ENCODE data around the gene CAMTA1.

Gene CAMTA1

DNA sequence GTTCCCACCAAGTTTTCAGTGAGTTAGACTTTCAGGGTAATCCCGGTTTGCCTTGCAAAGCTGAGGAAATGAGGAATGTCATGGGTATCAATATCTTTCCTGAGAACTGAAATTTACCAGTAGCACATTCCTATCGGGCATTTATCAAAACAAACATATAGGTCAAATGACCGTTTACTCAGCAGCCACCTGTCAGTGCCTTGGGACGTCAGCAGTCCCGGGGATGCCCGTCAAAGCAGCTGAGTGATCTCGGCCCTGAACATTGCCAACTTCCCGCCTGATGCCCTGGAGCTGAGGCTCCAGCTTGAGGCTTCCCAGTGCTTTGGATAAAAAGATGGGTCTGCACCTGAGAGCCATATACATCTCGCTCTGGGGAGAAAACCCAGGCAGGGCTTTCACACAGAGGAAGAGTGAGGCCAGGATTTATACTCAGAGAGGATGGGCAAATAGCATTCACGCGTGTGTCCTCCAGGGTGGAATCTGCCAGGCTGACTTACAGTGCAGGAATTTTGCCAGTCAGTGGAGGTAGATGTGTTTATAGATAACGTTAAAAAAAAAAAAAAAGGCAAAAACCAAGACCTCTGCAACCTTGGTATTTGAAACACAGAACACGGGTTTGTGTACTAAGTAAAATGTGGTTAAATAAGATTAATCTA lies 550.1 kb downstream of the CAMTA1 start:
- DNase-seq = peak; percentile 17

DNA sequence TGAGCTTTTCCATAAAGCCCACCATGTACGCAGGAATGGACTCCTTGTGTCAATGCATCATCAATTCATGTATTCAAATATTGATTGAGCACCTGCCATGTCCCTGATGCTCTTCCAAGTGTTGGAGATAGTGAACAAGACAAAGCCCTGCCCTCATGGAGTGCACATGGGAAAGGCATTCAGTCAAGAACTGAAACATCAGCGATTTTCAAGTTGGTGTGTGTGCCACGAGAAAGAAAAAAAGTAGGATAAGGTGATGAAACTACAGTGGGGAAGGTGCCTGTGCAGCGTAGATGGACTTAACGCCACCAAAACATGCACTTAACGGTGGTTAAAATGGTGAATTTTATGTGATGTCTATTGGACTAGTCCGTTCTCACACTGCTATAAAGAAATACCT lies 553.2 kb downstream of the CAMTA1 start:
- no peak for DNase-seq

DNA sequence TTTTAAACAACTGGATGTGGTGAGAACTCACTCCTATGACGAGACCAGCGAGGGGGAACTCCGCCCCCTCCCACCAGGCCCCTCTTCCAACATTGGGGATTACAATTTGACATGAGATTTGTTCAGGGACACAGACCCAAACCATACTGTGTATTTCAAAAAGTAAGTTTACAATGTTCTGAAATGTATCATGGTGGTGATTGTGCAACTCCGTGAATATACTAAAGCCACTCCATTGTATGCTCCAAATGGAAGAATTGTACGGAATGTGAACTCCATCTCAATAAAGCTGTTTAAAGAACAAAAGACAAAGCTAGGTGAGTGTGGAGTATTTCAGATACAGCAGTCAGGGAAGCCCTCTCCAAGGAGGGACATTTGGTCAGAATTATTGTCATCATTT lies 553.8 kb downstream of the CAMTA1 start:
- no peak for DNase-seq

DNA sequence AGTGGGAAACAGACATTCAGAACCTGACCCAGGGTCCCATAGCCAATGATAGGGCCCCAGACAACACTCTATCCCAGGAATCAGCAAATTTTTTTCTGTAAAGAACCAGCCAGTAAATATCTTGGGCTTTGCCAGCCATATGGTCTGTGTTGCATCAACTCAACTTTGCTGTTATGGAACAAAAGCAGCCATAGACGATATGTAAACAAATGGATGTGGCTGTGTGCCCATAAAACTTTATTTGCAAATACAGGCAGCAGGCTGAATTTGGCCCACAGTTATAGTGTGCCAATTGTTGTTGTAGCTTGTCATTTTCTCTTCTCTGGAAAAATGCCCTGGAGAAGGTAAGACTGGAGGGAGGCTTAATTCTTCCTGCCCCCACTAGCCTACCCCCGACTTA lies 554.7 kb downstream of the CAMTA1 start:
- DNase-seq = peak; percentile 73

DNA sequence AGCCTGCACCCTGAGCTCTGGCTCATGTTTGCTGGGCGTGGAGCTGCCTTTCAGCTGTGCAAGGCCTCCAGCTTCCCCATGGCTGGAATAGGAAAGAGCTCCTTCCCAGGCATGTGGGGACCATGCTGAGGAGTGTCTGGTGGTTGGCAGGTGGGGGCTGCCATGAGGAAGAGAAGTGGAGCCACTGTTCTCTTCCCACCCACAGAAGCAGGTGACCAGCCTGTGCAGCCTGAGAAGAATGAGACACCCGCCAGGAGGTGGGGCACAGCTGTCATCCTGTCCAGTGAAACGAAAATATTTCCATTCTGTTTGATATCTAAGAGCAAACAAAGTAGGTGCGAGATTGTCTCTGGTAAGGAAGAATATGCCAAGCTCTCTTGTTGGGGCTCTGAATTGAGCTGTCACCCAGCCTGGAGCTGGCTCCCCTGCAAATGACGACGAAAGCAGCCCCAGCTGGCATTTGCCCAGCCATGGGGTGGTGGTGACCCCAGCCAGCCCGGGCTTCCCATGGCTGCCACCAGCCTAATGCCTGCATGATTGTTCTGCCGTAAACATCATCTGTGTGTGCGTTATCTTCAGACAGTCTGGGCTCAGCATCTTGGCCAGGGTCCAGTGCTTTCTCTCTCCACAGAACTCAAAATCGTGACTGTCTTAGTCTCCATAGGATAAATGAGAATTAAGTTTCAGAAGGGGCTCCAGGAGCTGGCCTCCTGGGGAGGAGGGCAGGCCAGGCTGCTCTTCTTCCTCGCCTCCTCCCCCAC lies 556.1 kb downstream of the CAMTA1 start:
- DNase-seq = peak; percentile 64

DNA sequence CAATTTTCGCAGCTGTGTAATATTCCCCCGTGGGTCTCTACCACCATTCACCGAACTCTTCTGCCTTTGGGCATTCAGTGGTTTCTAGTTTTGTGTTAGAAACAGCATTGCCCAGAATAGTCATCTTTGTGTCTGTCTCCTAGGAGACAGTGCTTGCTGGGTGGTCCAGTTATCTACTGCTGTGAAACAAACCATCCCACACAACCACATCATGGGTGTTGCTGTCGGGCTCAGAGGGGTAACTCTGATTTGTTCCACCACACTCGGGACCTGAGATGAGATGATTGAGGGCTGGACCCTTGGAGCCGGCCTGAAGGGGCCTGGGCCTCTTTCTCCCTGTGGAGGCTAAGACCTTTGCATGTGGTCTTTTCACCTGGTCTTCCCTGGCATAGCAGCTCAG lies 558.6 kb downstream of the CAMTA1 start:
- no peak for DNase-seq

DNA sequence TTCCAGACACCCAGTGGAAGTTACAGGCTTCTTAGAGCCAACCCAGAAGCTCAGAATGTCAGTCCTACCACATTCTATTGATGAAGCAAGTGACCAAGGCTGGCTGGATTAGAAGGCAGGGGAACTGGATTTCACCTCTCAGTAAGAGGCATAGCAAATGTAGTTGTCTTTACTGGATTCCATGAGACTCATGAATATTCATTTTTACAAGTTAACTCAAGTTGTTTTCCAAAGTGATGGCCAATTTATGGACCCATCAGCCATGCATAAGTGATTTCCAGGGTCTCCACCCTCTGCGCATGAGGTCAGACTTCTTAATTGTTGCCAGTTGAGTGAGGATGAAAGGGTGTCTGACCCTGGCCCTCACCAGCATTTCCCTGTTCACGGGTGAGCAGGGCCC lies 559.0 kb downstream of the CAMTA1 start:
- DNase-seq = no peak

DNA sequence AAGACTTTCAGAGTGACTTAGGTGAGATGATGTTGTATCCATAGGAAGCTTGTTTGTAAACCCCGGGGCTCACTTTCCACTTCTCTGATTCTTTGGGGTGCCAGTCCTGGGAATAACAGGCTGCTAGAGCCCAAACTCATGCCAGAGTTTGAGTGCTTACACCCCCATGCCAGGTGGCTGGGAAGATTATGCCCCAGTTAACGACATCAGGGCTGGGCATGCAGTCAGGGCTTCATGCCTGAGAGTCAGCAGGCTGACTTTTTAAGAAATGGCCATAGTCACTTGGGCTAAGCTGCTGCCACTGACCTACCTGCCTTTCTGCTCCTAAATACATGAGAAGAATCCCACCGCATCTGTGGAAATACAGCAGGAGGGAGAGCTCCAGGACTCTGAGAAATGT lies 560.3 kb downstream of the CAMTA1 start:
- no peak for DNase-seq

DNA sequence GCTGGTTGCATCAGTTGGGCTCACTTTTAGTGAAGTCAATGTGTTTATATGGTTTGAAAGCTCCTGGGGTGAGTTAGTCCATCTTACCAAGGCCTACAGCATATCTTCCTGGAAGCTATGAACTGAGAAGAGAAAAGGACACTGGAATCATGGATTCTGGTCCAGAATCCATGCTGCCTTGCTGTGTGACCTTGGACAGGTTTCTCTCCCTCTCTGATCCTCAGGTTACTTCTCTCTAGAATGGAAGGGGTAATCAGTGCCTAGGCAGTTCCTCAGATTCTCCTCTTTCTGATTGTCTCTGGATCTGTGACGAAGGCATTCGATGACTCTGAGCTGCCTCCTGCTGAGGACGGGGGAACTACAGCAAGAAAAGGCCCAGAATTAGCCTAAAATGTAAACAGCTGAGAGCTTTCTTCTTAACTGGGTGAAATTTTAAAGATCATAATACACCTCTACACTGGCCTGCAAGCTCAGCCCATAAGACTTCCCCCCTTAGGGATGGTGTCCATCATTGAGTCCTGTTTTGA lies 560.9 kb downstream of the CAMTA1 start:
- DNase-seq = no peak

DNA sequence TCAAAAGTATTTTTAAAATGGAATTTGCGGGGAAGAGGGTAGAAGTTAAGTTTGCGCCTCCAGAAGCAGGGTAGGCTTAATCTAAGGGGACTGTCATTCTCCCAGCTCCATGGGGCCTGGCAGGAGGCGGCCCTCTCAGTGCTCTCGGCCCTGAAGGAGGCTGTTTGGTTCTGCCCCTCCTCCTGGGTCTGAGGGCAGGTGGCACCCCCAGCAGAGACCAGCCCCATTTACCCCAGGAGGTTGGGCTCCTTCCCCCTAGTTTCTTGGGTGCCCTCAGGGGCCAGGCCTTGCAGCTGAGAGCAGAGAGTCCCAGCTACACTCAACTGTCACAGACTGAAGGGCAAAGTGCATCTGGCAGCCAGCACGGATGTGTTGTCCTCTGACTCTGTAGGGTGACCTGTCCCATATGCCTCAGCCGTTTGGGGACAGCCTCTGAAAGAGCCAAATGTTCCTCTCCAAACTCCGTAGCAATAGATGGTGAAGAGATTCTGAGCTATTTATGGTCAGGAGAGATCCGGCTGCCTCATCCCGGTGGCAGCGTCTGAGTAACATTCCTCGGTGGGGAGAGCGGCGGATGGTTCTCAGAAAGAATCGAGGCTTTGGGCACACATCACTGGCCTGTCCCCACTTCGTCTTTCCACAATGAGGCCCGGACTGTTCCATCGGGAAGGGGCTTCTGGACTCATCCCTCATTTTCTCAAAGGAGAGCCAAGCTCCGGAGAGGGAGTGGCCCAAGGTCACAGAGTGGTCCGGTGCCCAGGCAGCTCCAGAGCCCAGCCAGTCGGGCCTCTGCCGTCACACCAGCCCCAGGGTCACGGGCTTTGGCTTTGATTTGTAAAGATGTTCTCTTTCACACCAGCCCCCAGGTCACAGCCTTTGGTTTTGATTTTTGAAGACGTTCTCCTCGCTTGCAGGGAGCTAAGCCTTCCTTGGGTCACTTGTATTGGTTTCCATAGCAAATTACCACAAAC lies 561.6 kb downstream of the CAMTA1 start:
- no peak for DNase-seq

DNA sequence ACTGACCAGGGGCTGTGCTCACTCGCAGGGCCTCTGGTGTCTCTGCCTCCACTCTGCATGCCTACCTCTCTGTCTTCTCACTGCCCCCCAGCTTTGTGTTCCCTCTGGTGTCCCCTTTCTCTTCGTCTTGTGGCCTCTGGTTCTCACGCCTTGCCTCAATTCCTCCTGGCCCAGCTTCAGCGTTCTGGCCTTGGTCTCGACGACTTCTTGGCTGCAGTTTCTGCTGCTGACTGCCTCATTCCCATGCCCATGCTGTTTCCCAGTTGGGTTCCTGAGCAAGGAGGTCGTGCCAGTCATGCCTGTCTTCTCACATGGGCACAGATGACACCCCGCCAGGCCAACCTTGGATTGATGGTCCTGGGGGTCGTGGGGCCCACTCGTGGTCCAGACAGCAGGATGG lies 562.8 kb downstream of the CAMTA1 start:
- DNase-seq = no peak

DNA sequence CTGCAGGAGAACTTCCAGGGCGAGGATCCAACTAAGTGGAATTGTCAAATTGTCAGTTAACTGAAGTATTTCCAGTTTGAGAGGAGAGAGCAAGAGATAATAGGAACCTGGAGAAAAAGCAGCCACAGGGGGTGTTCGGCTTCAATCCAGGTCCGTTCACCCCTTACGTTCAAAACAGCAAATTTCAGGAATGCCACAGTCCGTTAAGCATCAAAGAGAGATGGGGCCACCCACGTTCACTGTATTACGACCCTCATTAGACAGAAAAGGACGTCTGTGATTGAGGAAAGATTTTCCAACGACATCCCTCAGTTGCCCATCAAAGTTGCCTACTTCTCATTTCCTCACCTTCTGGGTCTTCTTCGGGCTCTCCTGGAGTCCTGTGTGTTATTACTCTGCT lies 563.3 kb downstream of the CAMTA1 start:
- no peak for DNase-seq

DNA sequence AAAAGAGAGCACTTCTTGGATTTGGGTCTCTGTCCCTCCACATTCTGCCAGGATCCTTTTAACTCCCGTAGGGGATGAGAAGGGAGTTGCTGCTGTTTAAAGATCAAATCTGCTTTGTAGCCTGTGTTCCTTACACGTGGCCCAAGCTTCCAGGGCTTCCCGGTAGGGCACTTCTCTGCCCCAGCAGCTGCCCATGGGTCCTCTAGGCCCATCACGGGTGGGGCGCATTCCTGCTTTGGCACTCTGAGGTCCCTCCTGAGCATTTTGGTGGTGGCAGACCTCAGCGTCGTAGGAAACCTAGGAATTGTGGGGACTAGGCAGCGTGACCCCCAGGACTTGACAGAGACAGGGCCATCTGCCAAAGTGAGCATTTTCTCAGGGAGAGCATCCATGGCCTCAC lies 565.5 kb downstream of the CAMTA1 start:
- no peak for DNase-seq

DNA sequence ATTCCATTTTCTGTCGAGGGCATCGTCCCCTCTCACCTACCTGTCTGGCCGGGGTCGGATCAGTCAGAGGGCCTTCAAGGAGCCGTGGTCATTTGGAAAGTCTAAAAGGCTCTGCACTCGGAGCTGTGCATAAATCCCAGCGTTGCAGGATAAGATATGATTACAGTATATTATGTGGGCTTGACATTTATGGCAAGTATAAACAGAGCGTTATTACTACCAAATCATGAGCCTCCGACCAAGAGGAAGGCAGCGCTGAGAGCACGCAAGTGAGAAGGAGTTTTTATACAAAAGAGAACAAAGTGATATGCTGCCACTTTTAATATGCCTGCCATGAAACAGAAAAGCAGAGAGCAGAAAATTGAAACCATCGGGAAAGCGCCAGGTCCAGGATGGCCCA lies 566.4 kb downstream of the CAMTA1 start:
- no peak for DNase-seq

DNA sequence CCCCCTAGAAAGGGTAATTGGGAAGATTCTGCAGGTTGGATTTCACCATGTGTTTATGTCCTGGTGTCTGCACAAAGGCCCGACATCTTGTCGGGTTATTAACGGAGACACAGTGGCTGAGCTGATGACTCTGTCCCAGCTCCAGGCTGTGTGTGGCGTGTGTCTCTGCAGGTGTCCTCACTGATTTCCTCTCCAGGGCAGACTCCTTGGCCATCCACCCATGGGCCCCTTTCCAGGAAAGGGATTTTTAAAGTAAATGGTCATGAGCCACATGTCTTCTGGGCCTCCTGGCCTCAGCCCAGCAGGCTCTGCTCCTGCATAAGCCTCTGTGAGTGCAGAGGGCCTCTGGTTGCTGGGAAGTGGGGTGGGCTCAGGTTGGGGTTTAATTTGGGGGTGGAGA lies 567.1 kb downstream of the CAMTA1 start:
- DNase-seq = no peak

DNA sequence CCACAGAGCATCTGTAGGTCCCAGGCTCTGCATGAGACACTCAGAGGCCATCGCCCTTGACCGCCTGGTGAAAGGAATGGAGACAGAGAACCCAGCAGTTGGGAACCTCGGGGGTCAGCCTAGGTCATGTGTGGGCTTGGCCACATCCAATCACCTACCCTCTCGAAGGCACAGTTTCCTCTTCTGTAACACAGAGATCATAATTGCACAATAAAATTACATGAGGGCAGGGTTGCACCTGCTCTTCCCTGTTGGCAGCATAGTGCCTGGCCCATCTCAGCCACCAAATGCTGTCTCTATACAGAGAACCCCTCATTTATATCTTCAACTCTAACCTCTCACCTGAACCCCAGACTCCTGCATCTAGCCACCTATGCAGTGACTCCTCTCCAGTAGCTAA lies 567.7 kb downstream of the CAMTA1 start:
- no peak for DNase-seq

DNA sequence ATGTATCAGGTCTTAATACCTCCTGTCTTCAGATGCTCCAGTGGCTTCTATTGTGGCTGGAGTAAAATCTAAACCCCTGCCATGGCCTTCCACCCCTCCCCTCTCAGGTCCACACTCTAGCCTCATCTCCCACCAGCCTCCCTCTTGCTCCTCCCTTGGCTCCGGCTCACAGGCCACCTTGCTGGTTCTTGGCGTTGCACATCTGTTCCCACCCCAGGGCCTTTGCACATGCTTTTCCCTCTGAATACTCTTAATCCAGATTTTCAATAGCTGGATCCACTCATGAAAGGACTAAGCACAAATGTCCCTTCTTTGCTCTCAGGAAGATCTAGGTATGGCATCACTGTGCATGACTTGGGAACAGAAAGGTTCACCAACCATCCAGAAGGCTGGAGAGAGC lies 570.4 kb downstream of the CAMTA1 start:
- DNase-seq = no peak

DNA sequence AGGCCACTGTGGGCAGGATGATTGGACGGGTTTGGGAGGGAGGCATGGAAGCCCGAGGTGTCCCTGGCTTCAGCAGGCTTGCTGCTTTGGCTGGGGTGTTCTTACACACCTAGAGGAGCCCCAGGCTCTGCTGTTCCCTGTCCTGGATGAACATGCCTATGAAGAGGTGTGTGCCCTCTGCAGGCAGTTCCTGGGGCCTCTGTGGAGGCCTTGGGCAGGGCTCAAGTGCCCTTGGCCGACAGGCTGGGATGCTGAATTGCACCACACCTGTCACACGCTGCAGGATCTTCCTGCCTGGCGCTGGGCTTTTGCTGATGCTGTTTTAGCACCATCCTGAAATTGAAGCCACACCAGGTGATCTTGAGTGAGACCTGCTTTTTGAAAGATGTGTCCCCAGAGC lies 570.8 kb downstream of the CAMTA1 start:
- peak; percentile 22 for DNase-seq

DNA sequence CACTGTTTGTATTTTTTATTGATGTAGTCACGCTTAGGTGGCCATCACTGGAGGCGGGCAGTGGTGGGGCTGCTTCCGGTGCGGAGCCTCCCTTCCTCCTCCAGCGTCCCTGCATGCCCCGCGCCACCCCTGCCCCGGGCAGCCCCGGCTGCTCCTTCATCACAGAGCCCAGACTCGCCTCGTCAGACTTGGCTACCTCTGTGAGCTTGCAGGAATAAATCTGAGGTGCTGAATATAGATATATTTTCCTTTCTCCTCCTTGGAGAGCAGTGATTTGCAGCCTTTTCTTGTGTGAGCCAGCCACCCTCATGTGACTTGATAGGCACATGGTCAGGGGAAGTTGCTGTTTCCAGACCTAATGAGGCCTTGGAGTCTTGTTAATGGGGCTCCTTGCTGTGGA lies 573.2 kb downstream of the CAMTA1 start:
- DNase-seq = no peak

DNA sequence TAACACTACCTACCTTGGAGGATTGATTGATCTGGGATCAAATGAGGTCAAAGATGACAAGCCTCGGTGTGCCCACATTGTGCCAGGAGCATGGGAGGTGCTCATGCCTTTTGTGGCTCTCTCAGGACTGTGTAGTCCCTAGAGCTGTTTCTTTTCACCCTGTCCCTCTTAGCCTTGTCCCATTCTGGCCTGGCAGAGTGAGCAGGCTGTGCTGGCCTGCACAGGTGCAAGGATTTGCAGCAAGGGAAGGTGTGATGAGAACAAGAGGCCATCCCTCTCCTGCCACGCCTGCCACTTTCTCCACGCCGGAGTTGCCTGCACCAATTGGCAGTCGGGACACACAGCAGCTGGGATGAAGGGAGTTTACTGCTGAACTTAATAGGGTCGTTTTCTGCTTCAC lies 575.3 kb downstream of the CAMTA1 start:
- no peak for DNase-seq

DNA sequence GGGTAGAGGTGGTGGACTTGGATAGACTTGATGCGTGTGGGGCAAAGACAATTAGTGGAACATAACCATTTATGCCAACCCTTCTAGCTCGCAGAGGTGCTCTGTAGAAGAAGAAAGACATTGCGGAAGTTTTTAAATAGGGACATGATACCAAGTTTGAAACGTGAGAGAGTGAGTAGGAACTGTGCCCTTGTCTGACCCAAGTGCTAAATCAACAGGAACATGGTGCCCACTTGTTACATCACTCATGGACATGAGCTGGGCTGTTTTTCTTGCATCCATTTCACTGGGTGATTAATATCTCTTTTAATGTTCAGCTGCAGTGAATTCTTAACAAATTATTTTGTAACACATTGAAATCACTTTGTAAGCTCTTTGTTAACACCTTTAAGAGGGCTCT lies 577.7 kb downstream of the CAMTA1 start:
- DNase-seq = no peak

DNA sequence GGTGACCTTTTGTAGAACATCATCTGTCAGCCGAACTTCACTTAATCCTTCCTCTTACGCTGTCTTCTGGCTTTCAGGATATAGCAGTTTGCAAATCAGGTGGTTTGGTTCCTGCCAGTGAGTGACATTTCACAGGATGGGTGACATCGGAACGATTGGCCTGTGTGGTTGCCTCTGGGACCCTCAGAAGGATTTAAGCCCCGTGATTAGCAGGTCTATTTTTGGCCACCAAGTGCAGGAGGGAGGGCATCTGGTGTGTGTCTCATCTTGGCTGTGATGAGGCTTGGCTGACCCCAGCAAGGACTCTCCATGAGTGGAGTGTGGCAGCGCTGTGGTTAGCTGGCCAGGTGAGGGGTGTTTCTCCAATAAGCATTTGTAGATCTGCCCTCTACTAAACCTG lies 578.2 kb downstream of the CAMTA1 start:
- DNase-seq = no peak

DNA sequence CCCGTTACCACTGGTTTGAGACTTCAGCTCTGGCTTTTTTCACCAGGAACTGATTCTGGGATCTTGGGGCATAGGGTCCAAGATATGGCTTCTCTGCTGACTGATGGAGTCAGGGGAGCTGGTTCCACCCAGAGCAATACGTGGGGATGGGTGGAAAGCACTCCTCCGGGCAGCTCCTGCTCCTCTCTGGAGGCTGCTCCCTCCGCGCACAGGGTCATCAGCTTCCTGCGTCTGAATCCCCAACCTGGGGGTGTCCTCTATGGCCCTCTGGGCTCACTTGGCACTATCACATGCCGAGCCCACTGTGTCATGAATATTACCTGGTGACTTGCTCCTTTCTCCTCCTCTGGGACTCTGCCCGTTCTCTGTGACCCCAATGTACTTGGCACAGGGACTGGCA lies 580.5 kb downstream of the CAMTA1 start:
- no peak for DNase-seq

Measured in NCI-H345 (cell line).